ENCODE data around the gene TP53BP2.
"Not testable (repeated sequence)": the region's sequence is repeated elsewhere in the genome, so short reads cannot be mapped to it uniquely, and the experiment has no call there.

Gene TP53BP2

DNA sequence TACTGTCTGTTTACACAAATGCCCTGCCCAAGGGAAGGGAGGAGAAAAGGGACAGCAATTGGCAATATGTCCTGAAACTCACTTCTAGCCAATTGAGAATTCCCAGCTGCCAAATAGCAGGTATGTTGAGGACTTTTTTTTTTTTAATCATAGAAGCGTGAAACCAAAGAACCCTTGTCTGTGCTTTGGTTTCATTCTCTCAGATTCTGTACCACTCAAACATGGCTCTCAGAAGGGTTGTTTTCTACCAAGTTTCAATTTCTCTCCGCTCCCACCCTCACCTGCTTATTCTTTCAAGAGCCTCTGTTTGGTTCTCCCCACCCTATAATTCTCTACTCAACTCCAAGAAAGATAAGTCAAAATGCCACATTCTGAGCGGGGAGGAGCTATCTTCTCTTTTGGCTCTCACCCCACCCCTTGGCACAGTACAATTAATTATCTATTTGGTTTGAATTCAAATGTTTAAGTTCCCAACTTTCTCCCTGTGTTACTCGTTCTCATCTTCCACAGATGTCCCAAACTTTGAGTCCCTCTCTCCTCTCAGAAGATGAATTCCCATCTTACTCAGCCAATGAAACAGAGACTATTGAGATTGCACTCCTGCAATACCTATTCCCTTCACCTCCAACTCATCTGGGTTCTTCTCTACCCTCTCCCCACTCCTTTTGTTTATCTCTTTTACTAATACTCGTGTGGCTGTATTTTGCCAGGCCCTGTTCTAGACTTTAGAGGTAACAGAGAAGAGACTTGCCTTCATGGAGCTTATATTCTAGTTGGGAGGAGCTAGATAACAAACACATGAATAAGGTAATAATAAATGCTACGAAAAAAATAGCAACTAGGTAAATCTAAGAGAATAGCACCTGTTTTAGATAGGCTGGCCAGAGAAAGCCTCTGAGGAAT, 3.9 kb upstream of the TP53BP2 start:
- no peaks in the 10 kb centered on the region for H3K9me3 ChIP-seq (replicated peaks; ENCODE audit: low read length)
- no peaks in the 10 kb centered on the region for H3K36me3 ChIP-seq (ENCODE audit: insufficient read depth, low read length)
- peaks cover 9% of the 10 kb centered on the region for H3K4me1 ChIP-seq (ENCODE audit: control insufficient read depth, insufficient read depth, low read length)

DNA sequence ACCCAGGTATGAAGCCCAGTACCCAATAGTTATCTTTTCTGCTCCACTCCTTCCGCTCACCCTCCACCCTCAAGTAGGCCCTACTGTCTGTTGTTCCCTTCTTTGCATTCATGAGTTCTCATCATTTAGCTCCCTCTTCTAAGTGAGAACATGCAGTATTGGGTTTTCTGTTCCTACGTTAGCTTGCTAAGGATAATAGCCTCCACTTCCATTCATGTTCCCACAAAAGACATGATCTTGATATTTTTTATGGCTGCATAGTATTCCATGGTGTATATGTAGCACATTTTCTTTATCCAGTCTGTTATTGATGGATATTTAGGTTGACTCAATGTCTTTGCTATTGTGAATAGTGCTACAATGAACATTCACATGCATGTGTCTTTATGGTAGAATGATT, 2.8 kb upstream of the TP53BP2 start:
- Histone ChIP-seq H3K4me3 (ENCODE audit: low read length) (no peak overlapping the region), H3K9ac (ENCODE audit: low read depth, low read length) (no peak overlapping the region), H3K36me3 (ENCODE audit: insufficient read depth, low read length) (no peaks in the 10 kb centered on the region), H3K4me2 (ENCODE audit: low read length) (no peak overlapping the region), H3K27me3 (ENCODE audit: control insufficient read depth, insufficient read depth, low read length) (no peaks in the 10 kb centered on the region), H3K9me3 (replicated peaks; ENCODE audit: low read length) (no peaks in the 10 kb centered on the region), H3K4me1 (ENCODE audit: control insufficient read depth, insufficient read depth, low read length) (peaks cover 16% of the 10 kb centered on the region)

More for the DNA sequence above, 3.9 kb upstream of the TP53BP2 start:
- H3K4me3 ChIP-seq (ENCODE audit: low read length): no peak overlapping the region
- no peak overlapping the region for H3K9ac ChIP-seq (ENCODE audit: low read depth, low read length)
- no peak overlapping the region for H3K4me2 ChIP-seq (ENCODE audit: low read length)
- H3K27me3 ChIP-seq (ENCODE audit: control insufficient read depth, insufficient read depth, low read length): no peaks in the 10 kb centered on the region

DNA sequence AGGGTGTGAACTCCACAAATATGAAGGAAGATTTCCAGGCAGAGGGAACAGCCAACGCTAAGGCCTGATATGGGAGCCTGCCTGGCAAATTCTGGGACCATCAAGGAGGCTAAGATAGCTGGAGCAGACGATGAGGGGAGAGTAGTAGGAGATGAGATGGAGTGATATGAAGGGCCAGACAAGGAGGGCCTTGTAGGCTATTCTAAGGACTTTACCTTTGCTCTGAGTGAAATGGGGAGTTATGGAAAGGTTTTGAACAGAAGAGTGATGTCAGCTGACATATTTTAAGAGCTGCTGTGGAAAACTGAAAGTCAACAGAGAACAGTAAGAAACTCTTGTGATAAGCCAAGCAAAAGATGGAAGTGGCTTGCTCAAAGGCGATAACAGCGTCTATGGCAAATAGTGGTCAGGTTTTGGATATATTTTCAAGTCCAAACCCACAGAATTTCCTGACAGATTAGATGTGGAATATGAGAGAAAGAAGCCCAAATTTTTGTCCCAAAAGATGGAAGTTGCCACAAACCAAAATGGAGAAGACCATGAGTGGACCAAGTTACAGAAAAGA, 2.1 kb upstream of the TP53BP2 start:
- H3K27me3 ChIP-seq (ENCODE audit: control insufficient read depth, insufficient read depth, low read length): no peaks in the 10 kb centered on the region
- H3K4me2 ChIP-seq (ENCODE audit: low read length): no peak overlapping the region
- no peak overlapping the region for H3K4me3 ChIP-seq (ENCODE audit: low read length)

DNA sequence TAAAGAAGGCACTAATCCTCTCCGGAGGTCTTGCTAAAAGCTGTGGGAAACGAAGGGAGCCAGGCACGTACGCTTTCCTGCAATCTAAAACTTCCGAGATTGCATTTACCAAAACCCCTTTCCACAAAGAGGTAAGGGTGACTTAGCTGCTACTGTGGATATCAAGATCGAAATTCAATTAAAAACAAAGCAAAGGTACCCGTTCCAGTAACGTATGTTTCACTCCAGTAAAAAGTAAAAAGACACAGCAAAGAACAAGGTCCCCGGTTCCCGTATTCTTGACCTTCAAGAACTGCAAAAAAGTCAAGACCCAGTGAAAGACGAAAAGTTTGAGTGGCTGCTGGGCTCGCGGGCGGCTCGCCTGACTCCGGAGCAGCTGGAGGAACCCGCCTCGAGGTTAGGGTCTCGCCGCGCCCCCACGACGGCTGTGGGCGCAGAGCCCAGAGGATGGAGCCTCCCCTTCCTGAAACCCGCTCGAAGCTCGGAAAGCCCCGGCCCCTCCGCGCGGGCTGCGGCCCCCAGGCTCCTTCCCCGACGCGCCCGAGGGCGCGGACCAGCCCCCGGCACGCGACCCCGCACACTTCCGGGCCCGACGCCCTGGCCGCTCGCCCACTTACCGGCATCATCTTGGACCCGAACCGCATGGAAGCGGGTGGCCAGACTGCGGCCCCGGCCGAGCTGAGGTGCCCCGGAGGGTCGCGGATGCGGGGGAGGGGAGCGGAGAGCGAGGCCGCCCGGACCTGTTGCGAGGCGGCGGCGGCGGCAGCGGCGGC, 524 bp downstream of the TP53BP2 start:
- no peaks in the 10 kb centered on the region for H3K36me3 ChIP-seq (ENCODE audit: insufficient read depth, low read length)
- peak overlapping the region; percentile 84 for H3K4me3 ChIP-seq (ENCODE audit: low read length)

More for the DNA sequence above, 2.1 kb upstream of the TP53BP2 start:
- H3K9me3 ChIP-seq (replicated peaks; ENCODE audit: low read length): no peaks in the 10 kb centered on the region
- H3K36me3 ChIP-seq (ENCODE audit: insufficient read depth, low read length): no peaks in the 10 kb centered on the region
- no peak overlapping the region for H3K9ac ChIP-seq (ENCODE audit: low read depth, low read length)
- H3K4me1 ChIP-seq (ENCODE audit: control insufficient read depth, insufficient read depth, low read length): peaks cover 17% of the 10 kb centered on the region

DNA sequence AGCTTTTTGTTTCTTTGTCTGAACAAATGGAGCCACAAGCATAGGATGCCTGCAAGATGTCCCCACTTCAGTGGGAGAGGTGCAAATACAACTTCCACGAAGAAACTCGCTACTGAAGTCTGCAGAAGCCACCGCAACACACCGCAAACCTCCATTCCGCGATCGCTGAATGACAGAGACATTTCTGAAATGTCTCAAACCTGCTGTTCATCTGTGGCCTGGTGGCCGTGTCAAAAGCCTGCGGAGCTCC, 1.0 kb downstream of the TP53BP2 start:
- Histone ChIP-seq H3K4me3 (ENCODE audit: low read length) (peak overlapping the region; percentile 84), H3K4me2 (ENCODE audit: low read length) (peak overlapping the region; percentile 94), H3K4me1 (ENCODE audit: control insufficient read depth, insufficient read depth, low read length) (peaks cover 44% of the 10 kb centered on the region), H3K27me3 (ENCODE audit: control insufficient read depth, insufficient read depth, low read length) (no peaks in the 10 kb centered on the region), H3K36me3 (ENCODE audit: insufficient read depth, low read length) (no peaks in the 10 kb centered on the region), H3K9me3 (replicated peaks; ENCODE audit: low read length) (no peaks in the 10 kb centered on the region), H3K9ac (ENCODE audit: low read depth, low read length) (peak overlapping the region; percentile 99)

More for the DNA sequence above, 524 bp downstream of the TP53BP2 start:
- Histone ChIP-seq H3K4me2 (ENCODE audit: low read length) (peak overlapping the region; percentile 94), H3K9ac (ENCODE audit: low read depth, low read length) (peak overlapping the region; percentile 99), H3K27me3 (ENCODE audit: control insufficient read depth, insufficient read depth, low read length) (no peaks in the 10 kb centered on the region), H3K4me1 (ENCODE audit: control insufficient read depth, insufficient read depth, low read length) (peaks cover 40% of the 10 kb centered on the region), H3K9me3 (replicated peaks; ENCODE audit: low read length) (no peaks in the 10 kb centered on the region)

DNA sequence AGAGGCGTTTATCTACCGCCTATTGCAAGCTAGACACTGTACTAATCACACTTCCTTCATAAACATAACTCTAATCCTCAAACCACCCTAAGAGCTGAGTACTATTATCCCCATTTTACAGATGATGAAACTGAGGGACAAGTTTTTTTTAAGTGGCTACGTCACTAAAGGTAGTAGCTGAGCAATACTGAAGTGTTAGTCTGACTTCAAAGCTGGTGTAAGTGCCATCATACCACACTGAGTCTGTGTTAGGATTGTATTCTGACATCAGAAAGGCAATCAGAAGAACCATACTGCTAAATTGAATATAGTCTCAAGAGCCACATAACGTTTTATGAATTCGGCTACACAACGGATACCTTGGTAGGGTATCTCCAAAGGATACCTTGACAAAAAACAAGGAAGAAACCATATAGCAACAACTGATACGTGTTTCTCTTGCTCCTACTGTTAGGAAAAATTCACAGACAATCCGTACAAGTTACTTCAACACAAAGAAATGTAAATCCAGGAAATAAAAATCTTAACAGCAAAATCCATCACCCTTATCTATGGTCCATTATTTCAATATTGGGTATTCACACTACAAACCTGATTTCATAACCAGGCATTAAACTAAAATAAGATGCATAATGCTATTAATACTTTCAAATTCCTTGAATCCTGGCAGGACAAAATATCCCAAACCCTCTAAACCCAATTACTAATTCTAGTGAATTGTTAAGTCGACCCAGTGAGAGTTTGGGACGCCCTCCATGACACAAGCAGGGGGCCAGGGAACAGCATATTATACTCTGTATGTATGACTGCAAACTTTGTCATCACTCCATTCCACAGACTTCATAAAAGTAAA, 1.6 kb downstream of the TP53BP2 start:
- Histone ChIP-seq H3K9me3 (replicated peaks; ENCODE audit: low read length) (no peaks in the 10 kb centered on the region), H3K27me3 (ENCODE audit: control insufficient read depth, insufficient read depth, low read length) (no peaks in the 10 kb centered on the region), H3K9ac (ENCODE audit: low read depth, low read length) (peak overlapping the region; percentile 99), H3K36me3 (ENCODE audit: insufficient read depth, low read length) (no peaks in the 10 kb centered on the region), H3K4me3 (ENCODE audit: low read length) (peak overlapping the region; percentile 84), H3K4me2 (ENCODE audit: low read length) (peak overlapping the region; percentile 94), H3K4me1 (ENCODE audit: control insufficient read depth, insufficient read depth, low read length) (peaks cover 44% of the 10 kb centered on the region)

DNA sequence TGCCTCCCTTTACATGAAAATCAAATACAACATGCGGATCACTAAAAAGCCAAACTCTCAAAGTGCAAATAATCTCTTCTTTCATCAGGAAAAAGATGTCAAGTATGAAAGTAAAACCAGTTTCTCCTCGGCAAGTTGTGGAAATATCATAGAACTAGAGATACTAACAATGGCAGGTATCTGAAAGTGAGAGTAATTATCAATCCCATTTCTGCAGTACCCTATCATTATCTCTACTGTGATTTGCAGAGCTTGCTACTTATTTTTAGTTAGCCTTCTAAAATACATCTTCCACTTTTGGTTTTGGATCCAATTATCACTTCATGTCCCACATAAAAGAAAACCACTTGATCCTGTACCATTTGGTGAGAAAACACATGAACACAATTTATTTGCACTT, 3.0 kb downstream of the TP53BP2 start:
- no peaks in the 10 kb centered on the region for H3K36me3 ChIP-seq (ENCODE audit: insufficient read depth, low read length)
- peak overlapping the region; percentile 46 for H3K4me2 ChIP-seq (ENCODE audit: low read length)
- H3K4me3 ChIP-seq (ENCODE audit: low read length): no peak overlapping the region
- H3K9ac ChIP-seq (ENCODE audit: low read depth, low read length): no peak overlapping the region
- H3K4me1 ChIP-seq (ENCODE audit: control insufficient read depth, insufficient read depth, low read length): peaks cover 44% of the 10 kb centered on the region
- H3K27me3 ChIP-seq (ENCODE audit: control insufficient read depth, insufficient read depth, low read length): no peaks in the 10 kb centered on the region
- no peaks in the 10 kb centered on the region for H3K9me3 ChIP-seq (replicated peaks; ENCODE audit: low read length)

DNA sequence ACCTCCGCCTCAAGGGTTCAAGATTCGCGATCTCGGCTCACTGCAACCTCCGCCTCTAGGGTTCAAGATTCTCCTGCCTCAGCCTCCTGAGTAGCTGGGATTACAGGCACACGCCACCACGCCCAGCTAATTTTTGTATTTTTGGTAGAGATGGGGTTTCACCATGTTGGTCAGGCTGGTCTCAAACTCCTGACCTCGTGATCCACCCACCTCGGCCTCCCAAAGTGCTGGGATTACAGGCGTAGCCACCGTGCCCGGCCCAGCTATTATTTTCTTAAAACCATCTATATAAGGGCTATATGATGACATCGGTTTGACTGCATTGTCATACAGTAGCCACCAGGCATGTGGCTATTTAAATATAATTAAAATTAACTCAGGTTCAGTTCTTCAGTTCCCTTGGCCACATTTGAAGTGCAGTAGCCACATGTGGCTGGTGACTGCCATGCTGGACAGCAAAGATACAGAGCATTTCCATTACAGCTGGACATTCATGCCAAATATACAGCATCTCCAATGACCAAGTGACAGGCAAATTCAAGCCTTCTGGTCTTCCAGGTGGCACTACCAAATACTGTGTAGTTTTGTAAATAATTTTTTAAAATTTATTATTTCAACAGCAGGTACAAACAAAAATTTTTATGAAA, 3.6 kb downstream of the TP53BP2 start:
- H3K9me3 ChIP-seq (replicated peaks; ENCODE audit: low read length); H3K36me3 ChIP-seq (ENCODE audit: insufficient read depth, low read length); H3K9ac ChIP-seq (ENCODE audit: low read depth, low read length); H3K4me3 ChIP-seq (ENCODE audit: low read length); H3K27me3 ChIP-seq (ENCODE audit: control insufficient read depth, insufficient read depth, low read length): not testable (repeated sequence)
- peaks cover 47% of the 10 kb centered on the region for H3K4me1 ChIP-seq (ENCODE audit: control insufficient read depth, insufficient read depth, low read length)
- H3K4me2 ChIP-seq (ENCODE audit: low read length): peak overlapping the region; percentile 70

DNA sequence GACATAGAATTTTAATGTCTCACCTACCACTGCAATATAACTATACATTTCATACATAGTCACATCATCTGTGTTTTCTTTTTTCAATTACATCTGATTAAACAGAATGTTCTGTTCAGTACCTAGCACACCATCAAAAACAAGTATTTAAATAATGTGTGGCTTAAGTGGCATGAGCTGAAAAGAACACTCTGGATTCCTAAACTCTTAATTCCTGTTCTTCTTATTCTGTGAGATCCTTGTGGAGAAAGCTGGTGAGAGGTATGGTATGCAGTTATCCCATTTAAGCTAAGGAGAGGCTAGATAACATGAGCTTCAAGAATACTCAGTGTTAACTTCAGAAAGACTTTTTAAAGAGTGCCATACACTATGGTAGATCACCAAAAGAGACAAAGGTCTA, 5.5 kb downstream of the TP53BP2 start:
- Histone ChIP-seq H3K4me2 (ENCODE audit: low read length) (no peak overlapping the region), H3K36me3 (ENCODE audit: insufficient read depth, low read length) (no peaks in the 10 kb centered on the region), H3K4me1 (ENCODE audit: control insufficient read depth, insufficient read depth, low read length) (peaks cover 56% of the 10 kb centered on the region), H3K9me3 (replicated peaks; ENCODE audit: low read length) (no peaks in the 10 kb centered on the region), H3K9ac (ENCODE audit: low read depth, low read length) (no peak overlapping the region), H3K27me3 (ENCODE audit: control insufficient read depth, insufficient read depth, low read length) (no peaks in the 10 kb centered on the region), H3K4me3 (ENCODE audit: low read length) (no peak overlapping the region)

DNA sequence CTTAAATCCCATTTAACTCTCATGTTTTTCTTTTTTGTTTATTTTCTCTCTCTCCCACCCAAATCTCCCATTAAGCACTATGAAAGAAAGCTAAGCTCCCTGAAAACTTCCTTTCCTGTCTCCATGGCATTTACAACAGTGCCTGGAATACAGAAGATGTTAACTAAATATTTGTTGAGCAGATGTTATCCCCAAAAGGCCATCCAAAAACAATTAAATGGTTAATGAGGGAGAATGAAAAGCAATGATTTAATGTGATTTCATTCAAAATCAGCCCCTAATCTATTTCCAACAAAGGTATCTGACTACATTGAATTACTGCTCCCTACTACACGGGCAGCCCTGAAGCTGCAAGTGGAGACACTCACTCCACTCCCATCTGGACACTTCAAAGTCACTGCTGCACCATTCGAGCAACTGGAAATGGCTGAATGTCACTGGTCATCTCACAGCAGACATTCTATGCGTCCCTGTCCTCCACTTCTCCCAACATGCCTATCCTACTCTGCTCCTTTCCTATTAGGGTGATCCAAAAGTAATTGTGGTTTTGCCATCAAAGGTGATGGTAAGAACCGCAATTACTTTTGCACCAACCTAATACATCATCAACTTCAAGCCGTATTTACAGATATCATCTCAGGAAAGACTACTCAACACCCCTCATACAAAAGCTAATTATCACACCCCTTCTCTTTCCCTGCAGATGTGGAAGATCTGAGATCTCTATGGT, 7.5 kb downstream of the TP53BP2 start:
- Histone ChIP-seq H3K4me3 (ENCODE audit: low read length) (no peak overlapping the region), H3K36me3 (ENCODE audit: insufficient read depth, low read length) (no peaks in the 10 kb centered on the region), H3K27me3 (ENCODE audit: control insufficient read depth, insufficient read depth, low read length) (no peaks in the 10 kb centered on the region), H3K9ac (ENCODE audit: low read depth, low read length) (no peak overlapping the region), H3K4me1 (ENCODE audit: control insufficient read depth, insufficient read depth, low read length) (peaks cover 68% of the 10 kb centered on the region), H3K4me2 (ENCODE audit: low read length) (no peak overlapping the region), H3K9me3 (replicated peaks; ENCODE audit: low read length) (no peaks in the 10 kb centered on the region)
